H7 (cell line): Measurements from ENCODE around the gene LRRFIP1. TPM values are rescaled to one million over a fixed set of nuclear protein-coding genes. Genes with fewer than 3 reads are reported as not detected.
"Not testable (repeated sequence)": the region's sequence is repeated elsewhere in the genome, so short reads cannot be mapped to it uniquely, and the experiment has no call there.

Experiments used
- DNase-seq: peaks from one replicate; pipeline ENCODE4 v3.0.0; 2012
- H3K27me3 ChIP-seq: 2 replicates; pipeline ENCODE4 v1.6.0; 2011; ENCODE audit warnings: mild to moderate bottlenecking, low read length; ENCODE audit not compliant: control insufficient read depth, insufficient read depth
- H3K36me3 ChIP-seq: replicated peaks from 2 replicates; pipeline ENCODE4 v1.5.1; 2011; ENCODE audit warnings: low read length; ENCODE audit not compliant: control insufficient read depth, insufficient read depth
- H3K4me3 ChIP-seq: 2 replicates; pipeline ENCODE4 v1.5.1; 2011; ENCODE audit warnings: low read depth, mild to moderate bottlenecking, control low read depth, low read length, moderate library complexity; ENCODE audit not compliant: insufficient read depth
- total RNA-seq: library from RNA; depleted of rRNA; stranded (reverse); fragments of >200 nt; shearing (Covaris generic); gene quantifications from 2 replicates; pipeline ENCODE4 v1.2.3, GENCODE V29; 2014

Gene LRRFIP1
- total RNA-seq, 1 experiment from 2014 or later, result 49.9 TPM

GRCh38 chr2:237738255-237738654 is 110.9 kb downstream of the LRRFIP1 start:
- Histone ChIP-seq H3K4me3 (no peak overlapping the region), H3K27me3 (no peaks in the 10 kb centered on the region), H3K36me3 (no peaks in the 10 kb centered on the region; the same call in 1 of the 2 replicates)
- DNase-seq, result no peak

GRCh38 chr2:237739101-237739500 is 111.7 kb downstream of the LRRFIP1 start:
- DNase-seq, result peak; percentile 67
- Histone ChIP-seq H3K27me3 (no peaks in the 10 kb centered on the region), H3K4me3 (no peak overlapping the region), H3K36me3 (no peaks in the 10 kb centered on the region; the same call in 1 of the 2 replicates)

DNA sequence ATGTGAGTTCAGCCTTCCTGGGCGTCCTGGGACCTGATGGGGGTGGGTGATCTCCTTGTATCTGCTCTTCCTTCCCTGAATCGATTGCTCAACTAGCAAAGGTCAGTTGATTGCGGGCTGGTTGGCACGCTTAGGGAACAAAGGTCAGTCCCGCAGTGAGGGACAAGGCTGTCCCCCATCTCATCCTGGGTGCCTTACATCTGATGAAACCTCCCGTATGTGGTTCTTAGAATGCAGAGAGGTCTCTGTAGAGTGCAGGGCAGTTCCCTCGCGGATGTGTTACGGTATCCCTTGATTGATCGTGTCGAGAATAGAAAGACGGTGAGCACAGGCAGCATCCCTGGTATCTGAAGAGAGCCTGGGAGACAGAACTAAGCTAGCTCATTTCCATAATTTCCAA is 114.8 kb downstream of the LRRFIP1 start:
- no peak overlapping the region for H3K4me3 ChIP-seq
- H3K36me3 ChIP-seq, result no peaks in the 10 kb centered on the region; the same call in 1 of the 2 replicates
- no peaks in the 10 kb centered on the region for H3K27me3 ChIP-seq
- no peak for DNase-seq

DNA sequence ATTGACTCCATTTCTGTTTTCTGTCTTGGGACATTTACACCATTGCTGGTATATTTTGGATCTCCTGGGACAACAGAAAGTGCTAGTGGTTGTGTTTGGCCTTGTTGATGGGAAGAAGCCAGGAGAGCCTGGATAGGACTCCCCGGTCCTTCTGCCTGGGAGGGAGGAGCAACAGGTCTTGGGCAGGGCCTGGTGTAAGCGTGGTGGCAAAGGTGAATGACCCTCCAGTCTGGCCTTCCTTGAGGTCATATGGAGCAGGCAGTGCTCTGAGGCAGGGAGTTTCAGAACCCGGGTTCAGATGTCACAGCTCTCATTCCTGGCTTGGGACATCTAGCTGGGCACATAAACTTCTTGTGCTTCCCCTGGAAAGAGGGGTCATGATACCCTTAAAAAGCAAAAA is 115.2 kb downstream of the LRRFIP1 start:
- DNase-seq, result no peak
- no peak overlapping the region for H3K4me3 ChIP-seq
- H3K36me3 ChIP-seq, result no peaks in the 10 kb centered on the region; the same call in 1 of the 2 replicates
- no peaks in the 10 kb centered on the region for H3K27me3 ChIP-seq

DNA sequence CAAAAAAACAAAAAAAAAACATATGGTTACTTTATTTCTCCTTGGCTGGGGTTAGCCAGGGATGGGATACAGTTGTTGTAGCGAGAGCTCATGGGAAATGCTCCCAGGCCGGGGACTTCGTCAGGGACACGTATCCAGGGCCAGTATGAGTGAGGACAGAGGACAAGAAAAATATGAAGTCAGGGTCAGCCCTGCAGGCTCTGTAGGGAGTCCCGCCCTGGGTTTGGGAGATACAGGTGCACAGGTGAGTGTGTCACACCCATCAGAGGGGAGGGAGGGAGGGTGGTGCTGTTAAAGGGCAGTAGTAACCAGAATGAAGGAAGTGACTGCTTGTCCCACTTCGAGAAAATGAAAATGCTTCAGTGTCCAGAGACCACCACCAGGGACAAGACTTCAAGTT is 115.6 kb downstream of the LRRFIP1 start:
- Histone ChIP-seq H3K4me3 (no peak overlapping the region), H3K36me3 (no peaks in the 10 kb centered on the region; the same call in 1 of the 2 replicates), H3K27me3 (no peaks in the 10 kb centered on the region)
- no peak for DNase-seq

DNA sequence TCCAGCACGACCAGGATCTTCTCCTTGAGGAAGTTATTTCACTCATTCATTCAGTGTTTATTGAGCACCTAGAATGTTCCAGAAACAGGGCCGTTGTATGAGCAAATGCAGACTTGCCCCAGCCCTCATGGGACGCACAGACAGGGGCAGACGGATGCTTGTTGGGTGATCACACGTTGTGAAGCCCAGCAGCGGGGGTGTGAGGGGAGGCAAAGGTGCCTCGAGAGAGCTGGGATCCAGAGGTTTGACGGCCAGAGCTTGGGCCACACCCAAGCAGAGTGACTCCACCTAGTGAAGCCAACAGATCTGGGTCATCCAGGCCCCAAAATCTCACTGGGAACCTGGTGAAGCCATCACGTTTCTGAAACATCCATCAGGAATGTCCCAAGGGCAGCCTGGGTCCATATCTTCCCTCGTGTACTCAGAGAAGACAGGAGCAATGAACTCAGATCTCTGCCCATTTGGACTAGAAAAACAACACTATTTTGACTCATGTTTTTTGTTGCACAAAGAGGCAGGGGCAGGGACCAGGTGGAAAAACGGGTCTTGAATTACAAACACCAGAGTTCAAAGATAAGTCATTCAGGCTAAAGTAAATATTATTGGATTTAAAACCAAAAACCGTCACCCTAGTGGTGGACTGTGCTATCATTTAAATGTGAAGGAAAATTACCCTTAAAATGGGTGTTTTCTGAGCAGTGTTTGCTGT is 116.3 kb downstream of the LRRFIP1 start:
- Histone ChIP-seq H3K27me3 (no peaks in the 10 kb centered on the region), H3K36me3 (no peaks in the 10 kb centered on the region; the same call in 1 of the 2 replicates), H3K4me3 (no peak overlapping the region)
- no peak for DNase-seq

DNA sequence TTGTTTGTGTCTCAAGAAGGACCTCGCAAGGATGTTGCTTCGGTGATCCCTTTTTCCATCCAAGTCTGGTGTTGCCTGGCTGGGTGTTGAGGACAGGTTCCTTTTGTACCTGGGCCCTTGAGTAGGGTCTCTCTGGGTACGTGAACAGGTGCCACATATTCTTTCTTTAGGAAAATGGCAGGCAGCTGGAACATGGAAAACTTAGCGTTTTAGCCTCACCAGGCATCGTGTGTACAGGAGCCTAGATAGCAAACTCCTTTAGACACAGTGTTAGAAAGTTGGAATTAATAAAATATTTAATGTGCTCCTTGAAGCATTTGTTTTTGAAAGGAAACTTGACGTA is 116.9 kb downstream of the LRRFIP1 start:
- H3K36me3 ChIP-seq, result peaks cover 2% of the 10 kb centered on the region

GRCh38 chr2:237744613-237745249 is 117.3 kb downstream of the LRRFIP1 start:
- peak; percentile 94 for DNase-seq
- no peak overlapping the region for H3K4me3 ChIP-seq

More for the DNA sequence above, 116.9 kb downstream of the LRRFIP1 start:
- Histone ChIP-seq H3K27me3 (no peaks in the 10 kb centered on the region), H3K4me3 (no peak overlapping the region)
- no peak for DNase-seq

DNA sequence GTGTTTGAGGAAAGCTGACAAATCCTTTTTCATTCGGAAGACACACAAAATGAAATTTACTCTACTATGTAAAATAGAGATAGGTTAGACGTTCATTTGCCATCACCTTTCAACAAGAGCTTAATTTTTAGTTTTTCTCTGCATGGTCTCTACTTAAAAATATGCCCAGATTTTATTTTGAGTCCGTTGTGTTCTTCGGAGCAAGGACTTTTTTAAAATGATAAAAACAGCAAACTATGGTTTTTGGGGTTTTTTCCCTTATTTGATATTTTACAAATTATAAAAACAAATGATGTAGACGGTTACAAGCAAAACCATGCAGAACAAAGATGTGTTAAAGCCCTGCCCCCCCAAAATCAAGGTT is 117.8 kb downstream of the LRRFIP1 start:
- no peak overlapping the region for H3K4me3 ChIP-seq
- no peaks in the 10 kb centered on the region for H3K27me3 ChIP-seq
- no peak for DNase-seq
- peaks cover 3% of the 10 kb centered on the region for H3K36me3 ChIP-seq

More at GRCh38 chr2:237744613-237745249, 117.3 kb downstream of the LRRFIP1 start:
- Histone ChIP-seq H3K36me3 (peaks cover 3% of the 10 kb centered on the region), H3K27me3 (no peaks in the 10 kb centered on the region)

DNA sequence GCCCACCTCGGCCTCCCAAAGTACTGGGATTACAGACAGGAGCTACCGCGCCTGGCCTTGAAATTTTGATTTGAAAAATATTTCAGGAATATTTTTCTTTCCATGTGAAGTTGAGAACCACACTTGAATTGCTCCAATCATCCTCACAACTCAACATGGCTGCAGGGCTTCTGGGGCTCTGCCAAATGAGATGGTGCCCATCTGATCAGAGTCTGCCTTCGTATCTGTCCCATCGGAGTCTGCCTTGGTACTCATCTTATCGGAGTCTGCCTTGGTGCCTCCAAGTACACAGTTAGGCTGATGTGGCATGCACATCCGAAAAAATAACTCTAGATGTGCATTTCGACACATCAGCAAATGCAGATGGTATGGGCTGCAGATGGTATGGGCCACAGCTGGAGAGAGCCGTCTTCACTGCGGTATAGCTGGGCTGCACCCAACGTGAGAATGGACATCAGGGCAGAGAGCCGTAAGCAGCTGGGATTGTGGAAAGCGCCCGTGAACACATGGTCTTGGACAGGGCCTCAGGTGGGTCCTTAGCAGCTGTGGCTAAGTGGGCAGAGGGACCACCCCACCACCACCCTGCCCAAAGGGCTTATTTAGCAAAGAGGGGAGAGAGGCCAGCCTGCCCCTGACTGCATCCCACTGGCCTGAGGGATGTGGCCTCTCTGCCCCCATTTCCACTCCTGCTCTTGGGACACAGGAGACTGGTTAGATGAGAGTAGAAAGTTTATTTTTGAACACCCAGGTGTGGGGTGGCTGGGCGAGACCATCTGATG is 119.1 kb downstream of the LRRFIP1 start:
- Histone ChIP-seq H3K36me3 (peaks cover 6% of the 10 kb centered on the region), H3K27me3 (no peaks in the 10 kb centered on the region), H3K4me3 (no peak overlapping the region)
- DNase-seq, result no peak

DNA sequence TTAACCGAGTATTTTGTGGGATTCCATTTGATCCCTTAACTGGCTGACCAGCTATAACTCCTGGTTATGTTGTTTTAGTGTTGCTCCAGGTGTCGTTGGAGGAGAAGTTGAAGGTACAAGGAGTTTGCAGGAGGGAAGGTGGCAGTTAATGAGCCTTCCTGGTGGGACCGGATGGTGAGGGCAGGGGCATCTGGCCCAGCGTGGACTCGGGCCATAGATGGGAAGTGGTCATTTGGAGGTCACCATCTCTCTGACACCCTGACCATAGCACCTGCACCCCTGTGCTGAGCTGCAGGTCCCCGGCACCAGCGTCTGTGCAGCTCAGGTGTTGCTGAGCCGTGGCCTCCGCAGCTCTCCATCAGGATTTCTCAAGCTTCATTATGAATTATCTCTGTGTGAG is 119.8 kb downstream of the LRRFIP1 start:
- no peak for DNase-seq

GRCh38 chr2:237749002-237749401 is 121.6 kb downstream of the LRRFIP1 start:
- H3K4me3 ChIP-seq, result no peak overlapping the region
- DNase-seq, result no peak

More for the DNA sequence above, 119.8 kb downstream of the LRRFIP1 start:
- Histone ChIP-seq H3K4me3 (no peak overlapping the region), H3K27me3 (no peaks in the 10 kb centered on the region), H3K36me3 (peaks cover 6% of the 10 kb centered on the region)

DNA sequence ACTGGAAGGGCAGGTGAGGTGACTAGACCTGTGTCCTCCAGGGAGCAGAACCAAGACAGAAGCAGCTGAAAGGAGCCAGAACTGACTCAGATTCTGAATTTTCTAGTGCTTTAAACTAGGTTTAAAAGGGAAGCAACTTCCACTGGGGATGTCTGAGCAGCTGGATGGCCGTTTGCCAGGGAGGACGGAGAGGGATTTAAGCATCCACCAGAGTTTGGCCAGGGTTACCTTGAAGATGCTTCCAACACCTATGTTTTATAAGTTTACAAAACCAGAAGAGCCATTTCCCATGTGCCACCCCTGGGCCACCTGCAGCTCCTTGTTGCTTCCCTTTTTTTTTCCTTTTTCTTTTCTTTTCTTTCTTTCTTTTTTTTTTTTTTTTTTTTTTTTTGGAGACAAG is 122.6 kb downstream of the LRRFIP1 start:
- Histone ChIP-seq H3K4me3 (no peak overlapping the region), H3K36me3 (peaks cover 13% of the 10 kb centered on the region), H3K27me3 (no peaks in the 10 kb centered on the region)
- no peak for DNase-seq

More at GRCh38 chr2:237749002-237749401, 121.6 kb downstream of the LRRFIP1 start:
- Histone ChIP-seq H3K36me3 (peaks cover 10% of the 10 kb centered on the region), H3K27me3 (no peaks in the 10 kb centered on the region)

GRCh38 chr2:237750441-237750840 is 123.1 kb downstream of the LRRFIP1 start:
- not testable (repeated sequence) for H3K27me3 ChIP-seq, H3K4me3 ChIP-seq, DNase-seq
- H3K36me3 ChIP-seq, result peaks cover 15% of the 10 kb centered on the region

DNA sequence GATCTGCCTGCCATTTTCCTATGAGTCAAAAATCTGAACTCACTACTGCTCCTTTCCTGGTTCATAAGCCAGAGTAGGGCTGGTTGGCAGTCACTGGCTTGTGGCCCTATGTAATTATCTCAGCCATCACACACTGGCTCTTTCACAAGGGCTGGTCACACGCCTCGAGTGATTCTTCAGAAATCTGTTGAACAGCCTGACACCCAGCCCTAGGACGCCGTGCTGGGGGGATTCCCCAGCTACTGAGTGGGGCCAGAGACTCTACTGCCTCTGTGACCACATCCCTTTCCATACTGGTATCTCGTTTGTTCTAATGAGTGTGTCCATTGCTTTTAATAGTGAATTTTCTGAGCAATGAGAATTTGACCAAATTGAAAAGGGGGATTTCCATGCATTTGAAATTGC is 125.4 kb downstream of the LRRFIP1 start:
- DNase-seq, result no peak
- Histone ChIP-seq H3K4me3 (no peak overlapping the region), H3K27me3 (no peaks in the 10 kb centered on the region), H3K36me3 (peaks cover 18% of the 10 kb centered on the region)
